Adrenal gland (tissue), 12 donors: ENCODE results near the gene NCOA6. TPM values are rescaled to one million over a fixed set of nuclear protein-coding genes. Genes with fewer than 3 reads are reported as not detected.

ENCODE experiments used
- DNase-seq, 7 donors: peaks; one replicate each; pipeline ENCODE4 v3.0.0-alpha.2; 2019 to 2020
- H3K27ac ChIP-seq, 5 donors: fragments of 200-600 bp; sonication (generic) in 4 of 5; 1 replicate in 3 of 5; 2 replicates in 2 of 5; pipeline versions ENCODE4 v1.5.1 to v1.8.0; 2016 to 2020; ENCODE audit warnings: mild to moderate bottlenecking in 1 of 5
- H3K27me3 ChIP-seq: fragments of 200-600 bp; 2 replicates; pipeline ENCODE4 v1.8.0; 2021
- H3K36me3 ChIP-seq, 2 donors: fragments of 200-600 bp; replicated peaks in 1 of 2; 1 replicate in 1 of 2; 2 replicates in 1 of 2; pipeline versions ENCODE4 v1.5.1 to v1.8.0; 2018 to 2022
- H3K4me1 ChIP-seq, 2 donors: fragments of 200-600 bp; replicated peaks in 1 of 2; 1 replicate in 1 of 2; 2 replicates in 1 of 2; pipeline versions ENCODE4 v1.5.1 to v1.8.0; 2018 to 2021
- H3K4me3 ChIP-seq, 4 donors: fragments of 200-600 bp; sonication (generic) in 3 of 4; one replicate each; pipeline ENCODE4 v1.5.1; 2016 to 2018
- H3K9me3 ChIP-seq, 3 donors: fragments of 200-600 bp; sonication (generic) in 1 of 3; replicated peaks in 1 of 3; 1 replicate in 2 of 3; 2 replicates in 1 of 3; pipeline versions ENCODE4 v1.5.1 to v1.8.0; 2016 to 2021
- CTCF ChIP-seq, 6 experiments: fragments of 450-650 bp in 4 of 6; fragments of 200-600 bp in 2 of 6; sonication (generic) in 1 of 6; IDR thresholded peaks; 1 replicate in 5 of 6; 2 replicates in 1 of 6; pipeline versions ENCODE4 v1.5.1 to v1.8.0; 2016 to 2021; ENCODE audit warnings: antibody characterized with exemption in 6 of 6, mild to moderate bottlenecking in 2 of 6, moderate library complexity in 1 of 6
- POLR2A ChIP-seq, 2 donors: fragments of 450-650 bp; IDR thresholded peaks; one replicate each; pipeline ENCODE4 v1.6.1; 2017; ENCODE audit warnings: antibody characterized with exemption in 2 of 2, mild to moderate bottlenecking in 2 of 2, moderate library complexity in 1 of 2
- WGBS, 4 donors: extraction: QIAGEN DNeasy Blood & Tissue Kit in 2 of 4; methylation state at CpG; one replicate each; pipeline versions ENCODE4 v1.1.5 to v1.1.7; 2013 to 2017; 5-methylcytosine and 5-hydroxymethylcytosine counted together
- intact Hi-C, 2 donors: fragments of 100-400 bp; cut with DNase I; formaldehyde crosslinking; loops; one replicate each; pipeline versions ENCODE4 v1.14.1 to v1.15.0; 2022 to 2023
- polyA plus RNA-seq, 3 donors: library from polyadenylated mRNA; stranded (reverse); fragments of 200-250 nt in 2 of 3; fragments of 350-450 nt in 1 of 3; fragmentation: Illumina TruSeq in 1 of 3; extraction: RNeasy Lipid Tissue Mini Kit (QIAGEN cat#74804) in 1 of 3; gene quantifications; one replicate each; pipeline ENCODE4 v1.2.3, GENCODE V29; 2013 to 2014
- total RNA-seq, 9 donors: library from RNA; depleted of rRNA in 4 of 9; stranded (reverse); fragments of >200 nt in 4 of 9; fragments of 120-200 nt in 1 of 9; fragmentation: NEBNext Ultra II Directional in 1 of 9; extraction: Animal tissue kit (Norgen Biotek cat#: 25700) in 1 of 9; gene quantifications; one replicate each; pipeline versions ENCODE4 v1.1.0 to v1.2.4, GENCODE V29; 2013 to 2023
- donor health status: healthy with polysubstance abuse.
- donor health status: Bipolar disorder and iron deficiency.
- donor health status: DM: yes; HTN: yes; CAD: no.
- donor health status: DM: no; HTN: no; CAD: no.
- donor health status: DM: no; HTN: no; CAD: no.
- donor health status: DM: yes; HTN: yes; CAD: no.

NCOA6 gene
- total and polyA plus RNA-seq, 12 donors = 12.2 to 58.2 (median 21.7) TPM

- Histone ChIP-seq H3K4me3 (no peak overlapping the region), H3K4me1 (no peaks in the 10 kb centered on the region), H3K27me3 (no peaks in the 10 kb centered on the region), H3K9me3 (no peaks in the 10 kb centered on the region), H3K27ac (no peak overlapping the region), H3K36me3 (peaks cover 0 to 66% of the 10 kb centered on the region in 2 donors)
- intact Hi-C loops = no loop called here
- DNase-seq = no peak
- TF ChIP-seq CTCF (IDR thresholded peaks at IDR 0.05) (no peak), POLR2A (IDR thresholded peaks at IDR 0.05) (no peak)
- 78 to 86% (median 80%) methylated on average over 2 of the region's 2 CpGs for WGBS, 4 donors
These were observed 71.6 kb downstream of the NCOA6 start for GRCh38 chr20:34753706-34754461.

GRCh38 chr20:34751453-34751852 is 74.0 kb downstream of the NCOA6 start:
- Histone ChIP-seq H3K4me3 (no peak overlapping the region), H3K27me3 (no peaks in the 10 kb centered on the region), H3K4me1 (no peaks in the 10 kb centered on the region), H3K9me3 (no peaks in the 10 kb centered on the region), H3K27ac (no peak overlapping the region), H3K36me3 (peaks cover 0 to 53% of the 10 kb centered on the region in 2 donors)
- no peak for DNase-seq
- TF ChIP-seq CTCF (IDR thresholded peaks at IDR 0.05) = no peak
- TF ChIP-seq POLR2A (IDR thresholded peaks at IDR 0.05) = no peak
- intact Hi-C loops = no loop called here
- 90 to 93% (median 91%) methylated on average over 3 of the region's 3 CpGs for WGBS, 4 donors

GRCh38 chr20:34750484-34750883 is 75.0 kb downstream of the NCOA6 start:
- no peaks in the 10 kb centered on the region for H3K4me1 ChIP-seq
- intact Hi-C loops = no loop called here
- TF ChIP-seq CTCF (IDR thresholded peaks at IDR 0.05) (no peak), POLR2A (IDR thresholded peaks at IDR 0.05) (no peak)
- no peaks in the 10 kb centered on the region for H3K27me3 ChIP-seq
- no peak for DNase-seq
- H3K4me3 ChIP-seq = no peak overlapping the region
- H3K27ac ChIP-seq = no peak overlapping the region
- WGBS, 4 donors = 48 to 72% (median 60%) methylated on average over 2 of the region's 2 CpGs
- no peaks in the 10 kb centered on the region for H3K9me3 ChIP-seq
- H3K36me3 ChIP-seq = peaks cover 0 to 56% of the 10 kb centered on the region in 2 donors

GRCh38 chr20:34748709-34749108 is 76.7 kb downstream of the NCOA6 start:
- H3K27me3 ChIP-seq = no peaks in the 10 kb centered on the region
- H3K27ac ChIP-seq = no peak overlapping the region
- no peak for DNase-seq
- intact Hi-C loops = no loop called here
- no peaks in the 10 kb centered on the region for H3K9me3 ChIP-seq
- no peaks in the 10 kb centered on the region for H3K4me1 ChIP-seq
- H3K4me3 ChIP-seq = no peak overlapping the region
- 94 to 96% (median 95%) methylated on average over 2 of the region's 2 CpGs for WGBS, 4 donors
- H3K36me3 ChIP-seq = peaks cover 0 to 56% of the 10 kb centered on the region in 2 donors
- no peak for TF ChIP-seq POLR2A (IDR thresholded peaks at IDR 0.05)
- no peak for TF ChIP-seq CTCF (IDR thresholded peaks at IDR 0.05)
